HG03558 (cell line): ENCODE results near the gene NCOA3.

Experiments used
- ATAC-seq: cut with Tn5 transposase; IDR thresholded peaks from one replicate; pipeline ENCODE4 v1.9.1; 2021; ENCODE audit warnings: moderate number of reproducible peaks; ENCODE audit not compliant: unreplicated experiment; ENCODE audit errors: extremely low read depth

The NCOA3 gene

DNA sequence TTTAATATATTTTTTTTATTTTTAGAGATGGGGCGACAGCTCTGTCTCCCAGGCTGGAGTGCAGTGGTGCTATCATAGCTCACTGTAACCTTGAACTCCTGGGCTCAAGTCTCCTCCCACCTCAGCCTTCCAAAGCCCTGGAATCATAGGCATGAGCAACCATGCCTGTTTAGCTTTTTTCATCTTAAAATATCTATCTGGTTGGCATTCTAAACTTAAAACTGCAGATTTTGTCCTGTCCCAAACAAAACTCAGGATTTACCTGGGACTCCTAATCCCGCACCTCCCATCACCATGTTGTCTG lies 158.9 kb downstream of the NCOA3 start:
- no peak for ATAC-seq

DNA sequence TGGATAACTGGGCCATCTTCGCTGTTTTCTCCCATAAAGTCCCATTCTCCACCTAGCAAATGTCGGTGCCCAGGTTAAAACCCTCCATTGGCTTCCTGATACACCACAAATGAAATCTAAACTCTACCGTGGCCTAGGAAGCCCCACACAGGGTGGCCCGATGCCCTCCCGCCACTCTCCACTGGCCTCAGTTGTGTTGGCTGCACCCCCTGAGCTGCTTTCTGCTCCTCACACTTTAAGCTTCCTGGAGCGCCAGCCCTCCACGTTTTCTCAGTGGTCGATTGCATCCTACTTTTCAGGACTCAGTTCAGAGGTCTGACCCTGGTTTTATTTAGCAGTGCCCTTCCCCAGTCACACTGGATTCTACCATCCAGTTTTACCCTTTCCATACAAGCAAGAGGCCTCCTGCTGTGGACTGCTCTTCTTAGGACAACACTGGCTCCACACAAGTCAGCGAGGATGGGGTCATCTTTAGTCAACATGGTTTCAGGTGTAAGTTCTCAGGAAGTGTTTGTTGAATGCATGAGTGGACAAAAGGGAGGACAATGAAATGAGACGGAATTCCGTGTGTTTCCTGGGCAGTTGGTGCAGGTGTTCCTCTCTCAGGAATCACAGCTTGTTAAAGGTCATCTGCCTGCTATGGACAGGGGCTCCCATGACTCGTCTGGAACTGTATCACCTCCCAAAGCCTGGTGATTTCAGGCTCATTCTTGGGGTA lies 159.5 kb downstream of the NCOA3 start:
- ATAC-seq = no peak

DNA sequence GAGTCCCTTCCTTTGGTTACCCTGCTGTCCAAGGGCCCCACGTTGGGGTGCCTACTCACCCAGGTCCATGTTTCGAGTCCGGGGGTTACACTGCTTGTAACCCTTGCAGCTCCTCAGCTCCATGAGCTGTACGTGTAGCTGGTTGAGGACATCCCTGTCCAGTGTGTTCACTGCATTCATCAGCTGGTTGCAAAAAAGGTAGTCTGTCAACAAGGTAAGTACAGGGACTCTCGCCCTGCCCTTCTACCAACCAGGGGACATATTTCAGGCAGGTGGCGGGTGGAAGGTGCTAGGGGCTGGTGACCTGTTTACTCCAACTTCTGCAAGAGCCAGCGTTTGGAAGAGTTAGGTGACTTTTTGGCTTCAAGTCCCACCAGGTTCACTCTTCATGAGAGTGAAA lies 160.0 kb downstream of the NCOA3 start:
- ATAC-seq = no peak

DNA sequence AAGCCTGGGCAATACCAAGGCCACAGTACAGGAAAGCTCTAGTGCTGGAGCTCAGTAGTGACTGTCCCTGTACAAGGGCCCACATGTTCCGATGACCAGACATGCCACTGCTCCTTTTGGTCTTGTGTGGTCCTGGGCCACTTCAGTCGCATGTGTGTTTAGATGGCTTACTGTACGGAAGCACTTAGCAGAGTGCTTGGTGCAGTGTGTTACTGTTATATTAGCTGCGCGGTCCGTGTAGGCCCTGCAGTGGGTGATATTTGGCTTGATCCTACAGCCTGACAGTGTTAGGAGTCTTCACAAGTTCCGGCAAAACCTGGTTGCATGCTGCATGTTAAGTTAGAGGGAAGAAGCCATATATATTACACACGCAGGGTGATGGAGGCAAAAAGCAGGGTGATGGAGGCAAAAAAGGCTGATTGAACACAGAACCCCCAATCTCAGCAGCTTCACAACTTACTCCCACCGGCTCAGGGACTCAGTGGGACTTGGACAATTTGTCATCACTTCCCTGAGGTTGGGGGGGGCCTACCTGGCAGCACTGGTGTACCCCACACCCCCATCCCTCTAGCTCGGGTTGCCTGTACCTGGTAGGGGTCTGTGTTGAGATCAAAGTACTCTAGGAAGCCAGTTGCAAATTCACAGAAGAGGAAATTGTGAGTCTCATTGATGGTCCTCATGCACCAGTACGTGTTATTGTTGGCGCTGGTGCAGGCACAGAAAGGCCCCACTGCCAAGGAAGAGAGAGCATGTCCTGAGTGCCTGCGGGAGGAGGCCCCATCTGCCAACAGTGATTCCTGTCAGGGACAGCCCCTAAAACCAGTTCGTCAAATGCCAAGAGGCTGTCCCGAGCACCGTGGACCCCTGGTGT lies 161.0 kb downstream of the NCOA3 start:
- ATAC-seq = no peak

DNA sequence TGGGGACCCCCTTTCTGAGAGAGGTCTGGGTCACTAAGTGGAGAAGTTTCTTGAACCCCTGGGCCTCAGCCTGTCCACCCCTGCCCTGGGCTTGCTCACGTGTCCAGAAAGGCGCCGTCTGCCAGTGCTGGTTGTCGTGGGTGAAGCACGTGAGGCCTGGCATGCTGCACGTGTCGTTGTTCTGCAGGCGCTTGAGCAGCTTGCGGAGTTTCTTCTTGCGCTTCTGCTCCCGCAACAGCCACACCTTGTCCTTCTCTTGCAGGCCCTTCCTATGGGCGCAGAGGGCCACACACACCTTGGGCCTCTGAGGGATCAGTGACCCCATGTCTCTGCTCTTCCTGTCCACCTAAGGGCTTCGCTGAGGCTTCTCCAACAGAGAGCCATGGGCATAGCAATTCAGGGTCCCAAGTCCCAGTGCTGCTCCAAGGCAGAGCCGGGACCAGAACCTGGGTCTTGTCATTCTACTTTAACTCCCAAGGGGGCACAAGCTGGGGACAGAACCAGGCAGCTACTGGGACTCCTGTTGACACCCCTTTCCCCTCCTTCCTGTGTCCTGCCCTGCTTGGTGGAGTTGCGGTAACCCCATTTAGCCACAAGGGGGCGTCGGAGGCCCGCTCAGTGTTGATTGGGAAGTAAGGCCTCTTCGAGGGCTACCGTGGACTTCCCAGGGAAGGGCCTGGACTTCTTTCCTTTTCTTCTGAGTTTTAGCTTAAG lies 161.8 kb downstream of the NCOA3 start:
- ATAC-seq = no peak

DNA sequence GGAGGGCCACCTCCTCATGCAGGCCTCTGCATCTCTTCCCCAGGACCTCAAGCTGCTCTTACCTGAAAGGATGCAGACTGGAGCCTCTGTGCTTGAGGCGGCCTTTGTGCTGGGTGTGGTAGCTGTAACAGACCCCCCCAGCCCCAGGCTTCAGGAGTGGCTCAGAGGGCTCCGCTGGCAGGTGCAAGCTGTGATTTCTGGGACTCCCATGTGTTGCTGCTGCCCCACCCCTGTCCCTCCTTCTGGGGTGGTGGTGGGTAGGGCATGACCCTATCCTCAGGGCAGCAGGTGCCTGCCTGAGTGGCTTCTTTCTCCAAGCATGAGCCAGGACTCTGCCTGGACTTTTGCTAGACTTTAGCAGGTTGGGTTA lies 162.4 kb downstream of the NCOA3 start:
- no peak for ATAC-seq

DNA sequence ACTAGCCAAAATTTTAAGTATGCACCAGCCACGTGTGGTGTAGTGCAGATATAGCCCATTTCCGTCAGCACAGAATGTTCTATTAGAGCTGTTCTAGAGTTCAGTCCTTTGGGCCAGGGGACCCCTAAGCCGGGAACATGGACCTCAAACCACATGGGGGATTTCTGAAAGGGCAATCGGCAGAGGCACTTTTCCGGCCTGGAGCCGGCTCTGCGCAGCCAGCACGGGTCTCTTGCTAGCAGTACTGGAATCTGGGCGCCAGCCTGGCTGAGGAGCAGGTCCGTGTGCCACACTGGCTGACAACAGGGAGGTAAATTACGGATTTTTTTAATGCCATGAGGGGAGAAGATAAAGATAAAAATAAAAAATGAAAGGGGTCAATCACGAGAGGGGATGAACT lies 163.1 kb downstream of the NCOA3 start:
- no peak for ATAC-seq

DNA sequence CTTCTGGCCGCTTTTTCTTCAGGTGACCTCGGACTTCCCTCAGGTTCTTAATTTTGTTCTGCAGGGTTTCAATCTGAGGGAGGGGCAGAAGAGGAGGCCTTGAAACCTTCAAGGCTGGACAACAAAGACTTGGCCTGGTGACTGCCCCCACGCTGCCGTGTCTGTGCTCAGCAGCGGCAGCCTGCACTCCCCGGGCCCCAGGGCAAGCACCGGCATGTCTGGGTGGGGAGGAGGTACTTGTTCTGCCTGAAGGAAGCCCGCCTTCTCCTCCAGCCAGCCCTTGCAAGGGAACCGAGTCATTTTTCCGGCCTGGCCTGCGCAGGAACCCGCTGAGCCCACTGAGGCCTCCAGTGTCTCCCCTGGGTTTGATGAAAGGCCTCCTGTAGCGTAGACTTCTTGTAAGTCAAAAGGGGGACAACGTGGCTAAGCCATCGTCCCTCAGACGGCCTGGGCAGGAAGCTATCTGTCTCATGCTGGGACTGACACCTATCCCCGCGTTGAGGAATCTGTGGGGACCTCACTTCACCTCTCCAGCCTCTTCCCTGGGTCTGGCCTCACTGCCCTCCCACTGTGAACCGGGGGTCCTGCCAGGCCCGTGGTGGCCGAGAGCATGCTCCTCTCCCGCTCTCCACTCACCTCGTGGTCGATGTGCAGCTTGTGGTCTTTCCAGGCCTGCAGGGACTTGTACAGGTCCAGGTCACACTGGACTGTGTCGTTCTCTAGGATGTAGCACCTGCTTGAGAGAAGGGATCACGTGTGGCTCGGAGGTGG lies 163.7 kb downstream of the NCOA3 start:
- ATAC-seq = no peak

DNA sequence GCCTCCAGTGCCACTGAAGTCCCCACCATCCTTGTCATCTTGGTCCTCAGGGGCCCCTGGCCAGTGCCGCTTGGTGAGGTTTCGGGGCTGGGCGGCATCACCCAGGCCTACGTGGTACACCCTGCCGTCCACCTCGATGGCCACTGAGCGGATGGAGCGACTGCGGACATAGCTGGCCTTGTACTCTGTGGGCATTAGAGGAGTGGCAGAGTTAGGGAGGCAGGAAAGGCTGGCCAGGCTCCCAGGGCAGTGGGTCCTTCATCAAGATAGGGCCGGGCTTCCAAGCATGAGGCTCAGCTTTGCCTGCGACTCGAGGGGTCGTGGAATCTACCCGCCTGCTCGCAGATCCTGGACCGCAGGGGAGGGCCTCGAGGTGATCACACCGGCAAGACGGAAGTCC lies 164.6 kb downstream of the NCOA3 start:
- ATAC-seq = no peak

DNA sequence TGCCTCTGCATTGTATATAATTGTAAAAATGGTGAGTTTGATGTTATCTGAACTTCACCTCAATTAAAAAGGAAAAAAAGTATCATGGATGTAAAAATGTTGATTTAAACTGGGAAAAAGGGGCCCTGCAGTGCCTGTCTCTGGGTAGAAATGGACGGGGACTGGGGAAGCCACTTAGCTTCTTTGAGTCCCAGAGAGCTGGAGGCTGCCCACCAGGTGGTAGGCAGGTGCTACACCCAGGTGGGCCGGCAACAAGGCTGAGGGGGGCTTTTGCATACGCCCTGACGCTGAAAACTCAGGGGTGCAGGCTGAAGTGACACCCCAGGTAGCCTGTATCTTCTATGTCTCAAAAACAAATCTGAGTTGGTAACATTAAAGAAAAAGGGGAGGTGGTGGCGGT lies 165.4 kb downstream of the NCOA3 start:
- no peak for ATAC-seq

DNA sequence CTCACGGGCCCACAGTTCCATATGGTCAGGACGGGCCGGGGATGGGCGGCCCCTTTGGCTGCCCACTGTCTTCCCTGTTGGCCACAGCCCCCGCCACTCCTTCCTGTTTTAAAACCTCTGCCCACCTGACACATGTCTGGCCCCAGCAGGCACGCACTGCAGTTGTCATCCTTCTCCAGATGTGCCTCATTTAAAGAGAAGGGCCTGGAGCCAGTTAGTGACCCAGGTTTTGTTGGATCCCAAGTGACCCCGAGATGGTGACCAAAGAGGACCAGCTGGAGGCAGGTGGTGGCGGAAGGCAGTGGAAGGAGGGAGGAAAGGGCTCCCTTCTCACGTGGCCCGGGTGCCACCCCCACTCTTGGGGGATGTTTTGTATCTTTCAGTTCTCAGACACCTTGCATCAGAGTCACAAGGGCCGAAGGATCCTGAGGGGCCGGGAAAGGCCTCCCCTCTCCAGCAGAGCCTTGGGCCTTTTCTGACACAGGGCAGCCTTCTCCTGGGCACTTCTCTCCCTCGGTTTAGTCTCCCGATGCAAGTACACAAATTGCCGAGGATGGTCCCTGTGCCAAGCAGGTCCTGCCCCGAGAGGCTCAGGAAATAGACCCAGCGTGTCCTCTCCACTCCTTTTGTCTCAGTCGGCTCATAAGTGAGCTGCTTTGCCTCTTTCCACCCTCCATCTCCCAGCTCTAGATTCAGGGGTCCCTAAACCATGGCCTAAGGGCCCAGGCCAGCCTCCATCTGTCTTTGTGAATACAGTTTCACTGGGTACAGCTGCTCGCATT lies 166.0 kb downstream of the NCOA3 start:
- no peak for ATAC-seq

DNA sequence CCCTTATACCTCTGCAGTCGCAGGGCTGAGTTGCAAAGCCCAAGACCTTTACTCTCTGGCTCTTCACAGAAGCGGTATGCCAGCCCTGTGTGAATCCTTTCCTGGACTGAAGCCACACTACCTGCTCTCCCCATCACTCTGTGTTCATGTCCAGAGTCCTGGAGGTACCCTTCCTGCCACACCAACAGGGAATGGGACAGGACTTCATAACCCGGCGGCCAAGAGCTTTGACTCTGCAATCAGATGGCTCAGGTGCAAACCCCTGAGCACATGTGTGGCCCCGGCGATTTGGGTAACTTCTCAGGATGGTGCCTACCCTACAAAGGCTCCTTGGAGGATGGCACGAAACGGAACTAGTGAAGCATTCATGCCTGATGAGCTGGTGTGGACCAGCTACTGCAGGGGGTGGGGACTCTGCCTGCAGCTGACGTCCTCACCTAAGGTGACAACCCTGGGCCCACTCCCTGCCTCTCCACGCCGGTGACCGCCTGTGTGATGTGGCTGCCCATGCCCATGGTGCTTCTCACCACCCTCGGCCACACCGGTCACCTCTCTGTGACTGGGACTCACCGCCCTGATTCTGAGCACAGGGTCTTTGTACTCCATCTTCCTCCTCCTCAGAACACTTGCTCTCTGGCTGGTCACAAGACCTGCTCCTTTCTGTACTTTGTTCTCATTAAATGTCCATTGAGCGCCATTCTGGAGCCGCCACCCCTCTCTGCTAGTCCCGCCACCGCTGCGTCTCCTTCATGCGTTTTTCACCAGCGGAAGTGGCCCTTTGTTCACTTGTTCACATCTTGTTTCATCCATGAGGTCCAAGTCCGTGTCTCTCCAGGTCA lies 166.8 kb downstream of the NCOA3 start:
- ATAC-seq = no peak

DNA sequence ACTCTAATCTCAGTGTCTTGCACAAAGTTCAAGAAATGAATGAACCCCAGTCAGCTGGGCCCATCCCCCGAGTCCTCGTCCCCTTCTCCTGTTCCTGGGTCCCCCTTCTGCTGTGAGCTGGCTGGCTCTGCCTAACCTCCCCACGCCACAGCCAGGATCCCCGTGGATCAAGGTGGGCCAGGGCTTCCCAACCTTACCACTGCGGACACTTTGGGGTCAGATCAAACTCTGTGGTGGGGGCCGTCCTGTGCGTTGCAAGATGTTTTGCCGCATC lies 167.4 kb downstream of the NCOA3 start:
- no peak for ATAC-seq

DNA sequence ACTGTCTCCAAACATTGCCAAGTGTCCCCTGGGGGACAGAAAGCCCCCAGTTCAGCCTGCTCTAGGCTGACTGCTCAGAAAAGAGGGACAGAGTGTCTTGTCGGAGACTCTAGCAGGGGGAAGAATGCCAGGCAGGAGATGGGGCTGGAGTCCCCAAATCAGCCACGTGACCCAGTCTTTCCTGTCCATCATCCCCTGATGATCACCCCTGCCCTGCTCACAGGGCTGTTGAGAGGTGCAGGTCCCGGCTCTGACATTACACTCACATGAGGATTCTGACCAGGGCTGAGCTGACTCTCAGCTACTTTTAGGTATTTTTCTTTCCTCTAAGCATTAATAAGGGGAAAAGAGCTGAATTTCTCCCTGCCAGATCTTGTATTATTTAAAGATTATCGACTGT lies 167.8 kb downstream of the NCOA3 start:
- ATAC-seq = no peak

DNA sequence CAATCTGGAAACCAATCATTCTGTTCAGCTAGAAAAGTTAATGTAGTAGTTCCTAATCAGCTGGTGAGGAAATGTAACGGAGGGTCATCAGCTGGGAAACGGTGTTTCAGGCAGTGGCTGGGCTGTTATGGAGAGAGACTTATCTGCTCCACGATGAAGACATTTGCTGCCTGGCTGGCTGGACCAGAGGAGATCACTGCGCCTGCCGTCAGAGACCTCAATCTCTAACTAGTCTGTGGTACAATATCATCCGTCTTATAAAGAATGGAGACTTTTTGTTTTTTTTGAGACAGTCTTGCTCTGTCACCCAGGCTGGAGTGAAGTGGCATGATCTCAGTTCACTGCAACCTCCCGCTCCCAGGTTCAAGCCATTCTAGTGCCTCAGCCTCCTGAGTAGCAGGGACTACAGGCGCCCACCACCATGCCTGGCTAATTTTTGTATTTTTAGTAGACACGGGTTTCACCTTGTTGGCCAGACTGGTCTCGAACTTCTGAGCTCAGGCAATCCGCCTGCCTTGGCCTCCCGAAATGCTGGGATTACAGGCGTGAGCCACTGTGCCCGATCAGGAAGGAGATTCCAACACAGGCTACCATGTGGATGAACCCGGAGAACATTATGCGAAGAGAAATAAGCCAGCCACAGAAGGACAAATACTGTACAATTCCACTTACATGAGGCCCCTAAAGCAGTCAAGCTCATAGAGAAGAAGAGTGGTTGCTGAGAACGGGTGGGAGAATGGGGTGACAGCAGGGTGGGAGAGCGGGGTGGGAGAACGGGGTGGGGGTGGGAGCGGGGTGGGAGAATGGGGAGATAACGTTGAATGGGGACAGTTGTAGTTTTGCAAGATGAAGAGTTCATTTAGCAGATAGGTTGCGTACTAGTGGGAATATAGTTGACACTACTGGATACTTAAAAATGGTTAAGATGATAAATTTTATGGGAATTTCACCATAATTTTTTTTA lies 168.5 kb downstream of the NCOA3 start:
- ATAC-seq = no peak

DNA sequence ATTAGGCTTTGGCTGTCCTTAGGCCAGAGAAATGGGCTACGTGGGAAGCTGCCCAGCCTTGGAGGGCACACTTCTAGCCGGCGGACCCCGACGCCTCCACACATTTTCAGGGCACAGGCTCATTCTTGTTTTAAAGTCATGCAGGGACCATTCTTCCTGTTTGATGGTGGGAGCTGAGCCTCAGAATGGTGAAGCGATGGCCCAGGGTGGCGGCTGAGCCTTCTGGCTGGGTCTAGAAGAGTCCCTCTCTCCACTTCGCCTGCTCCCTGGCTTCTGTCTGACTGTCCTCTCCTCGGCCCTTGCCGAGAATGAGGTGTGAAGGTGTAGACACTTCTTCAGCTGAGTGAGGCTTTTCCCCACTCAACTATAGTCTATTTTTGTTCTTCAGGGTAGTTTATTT lies 169.2 kb downstream of the NCOA3 start:
- no peak for ATAC-seq

DNA sequence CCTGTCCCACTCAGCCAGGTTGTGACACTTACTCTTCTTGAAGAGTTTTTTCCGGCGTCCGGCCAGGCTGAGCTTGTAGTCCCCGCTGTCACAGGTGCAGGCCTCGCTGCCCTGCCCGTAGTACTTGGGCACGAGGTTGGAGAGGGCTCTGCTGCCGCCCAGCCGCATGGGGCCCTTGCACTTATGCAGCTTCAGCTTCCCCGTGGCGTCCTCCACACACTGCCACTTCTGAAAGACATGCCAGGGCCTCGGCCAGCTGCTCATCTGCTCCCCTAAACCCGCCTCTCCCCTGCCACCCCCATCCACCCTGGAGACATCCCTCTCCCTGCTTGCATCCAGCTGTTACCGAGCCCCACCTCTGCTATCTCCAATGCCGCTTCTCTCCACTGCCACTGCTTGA lies 170.5 kb downstream of the NCOA3 start:
- ATAC-seq = no peak
